Esophagus muscularis mucosa (tissue), 3 donors: Measurements from ENCODE around the gene ZNF296.

Source experiments
- CTCF ChIP-seq, 3 experiments: fragments of 200-600 bp in 2 of 3; fragments of 450-650 bp in 1 of 3; sonication (generic) in 2 of 3; IDR thresholded peaks; one replicate each; pipeline ENCODE4 v1.5.1; 2017 to 2019; ENCODE audit warnings: antibody characterized with exemption in 3 of 3, mild to moderate bottlenecking in 2 of 3, moderate library complexity in 1 of 3
- POLR2AphosphoS5 ChIP-seq, 2 donors: sonication (generic); formaldehyde crosslinking; IDR thresholded peaks; one replicate each; pipeline ENCODE4 v1.6.1; 2017; ENCODE audit warnings: antibody characterized with exemption in 2 of 2

- no peak for TF ChIP-seq POLR2AphosphoS5 (IDR thresholded peaks at IDR 0.05)
- TF ChIP-seq CTCF (IDR thresholded peaks at IDR 0.05), result no peak
These were observed 20.4 kb upstream of the ZNF296 start for GRCh38 chr19:45096700-45097099.
